T-cell (primary cell): ENCODE results near the gene MYO7A. TPM values are rescaled to one million over a fixed set of nuclear protein-coding genes. Genes with fewer than 3 reads are reported as not detected.

Source experiments
- ATAC-seq, 4 experiments: fragments of 200-7000 bp in 3 of 4; fragments of 150-1000 bp in 1 of 4; cut with Tn5 transposase; replicated peaks in 1 of 4; 1 replicate in 3 of 4; 2 replicates in 1 of 4; pipeline ENCODE4 v1.10.0; 2021; ENCODE audit warnings: moderate library complexity in 3 of 4, mild to moderate bottlenecking in 2 of 4, moderate number of reproducible peaks in 1 of 4
- CTCF ChIA-PET, 2 donors: fragments of 300-600 bp; sonication (Branson Sonifier 250); formaldehyde crosslinking; loops; one replicate each; lab custom pipeline; 2022; ENCODE audit warnings: antibody characterized with exemption in 2 of 2; lab: Charles Lee
- POLR2A ChIA-PET, 2 donors: fragments of 300-600 bp; sonication (Branson Sonifier 250); formaldehyde crosslinking; loops; one replicate each; lab custom pipeline; 2022; ENCODE audit warnings: antibody characterized with exemption in 2 of 2; lab: Charles Lee
- DNase-seq, 35 experiments: peaks; one replicate each; pipeline versions ENCODE4 v3.0.0 to v3.0.0-alpha.2; 2013 to 2023
- H3K27ac ChIP-seq: one replicate; pipeline ENCODE4 v1.5.1; 2013; ENCODE audit warnings: low read length
- H3K27me3 ChIP-seq, 2 experiments: replicated peaks in 1 of 2; 1 replicate in 1 of 2; 2 replicates in 1 of 2; pipeline versions ENCODE4 v1.6.1 to v1.7.0; 2013; ENCODE audit warnings: low read length in 1 of 2, mixed read lengths in 1 of 2; ENCODE audit not compliant: control insufficient read depth in 2 of 2, insufficient read depth in 2 of 2; ENCODE audit errors: extremely low read depth in 1 of 2
- H3K36me3 ChIP-seq, 2 donors: 1 replicate in 1 of 2; 2 replicates in 1 of 2; pipeline versions ENCODE4 v1.6.1 to v1.7.0; 2013; ENCODE audit warnings: low read length in 1 of 2; ENCODE audit not compliant: control insufficient read depth in 2 of 2, insufficient read depth in 1 of 2; ENCODE audit errors: extremely low read depth in 1 of 2
- H3K4me1 ChIP-seq, 2 experiments: 1 replicate in 1 of 2; 2 replicates in 1 of 2; pipeline versions ENCODE4 v1.6.1 to v1.7.0; 2013; ENCODE audit warnings: low read length in 2 of 2, mixed read lengths in 1 of 2; ENCODE audit not compliant: insufficient read depth in 2 of 2, control insufficient read depth in 1 of 2; ENCODE audit errors: extremely low read depth in 1 of 2
- H3K4me3 ChIP-seq, 2 donors: 1 replicate in 1 of 2; 2 replicates in 1 of 2; pipeline versions ENCODE4 v1.5.1 to v1.7.0; 2013; ENCODE audit warnings: mild to moderate bottlenecking in 2 of 2, low read length in 1 of 2, moderate library complexity in 1 of 2; ENCODE audit not compliant: control insufficient read depth in 1 of 2; ENCODE audit errors: extremely low read depth in 1 of 2
- H3K9me3 ChIP-seq: 2 replicates; pipeline ENCODE4 v1.7.0; 2013
- H3K27ac Mint-ChIP-seq, 2 donors: one replicate each; pipeline ENCODE4 v1.8.0; 2020 to 2021; ENCODE audit warnings: mild to moderate bottlenecking in 2 of 2, mixed read lengths in 2 of 2
- H3K27me3 Mint-ChIP-seq, 2 donors: one replicate each; pipeline ENCODE4 v1.8.0; 2021 to 2022; ENCODE audit warnings: mixed read lengths in 2 of 2
- H3K36me3 Mint-ChIP-seq: one replicate; pipeline ENCODE4 v1.8.0; 2021; ENCODE audit warnings: mixed read lengths
- H3K4me1 Mint-ChIP-seq, 3 donors: one replicate each; pipeline ENCODE4 v1.8.0; 2020 to 2022; ENCODE audit warnings: mixed read lengths in 3 of 3, mild to moderate bottlenecking in 1 of 3
- H3K4me3 Mint-ChIP-seq, 3 donors: one replicate each; pipeline ENCODE4 v1.8.0; 2020 to 2022; ENCODE audit warnings: mild to moderate bottlenecking in 3 of 3, mixed read lengths in 3 of 3, moderate library complexity in 3 of 3
- H3K9me3 Mint-ChIP-seq, 3 donors: one replicate each; pipeline ENCODE4 v1.8.0; 2020 to 2022; ENCODE audit warnings: mixed read lengths in 3 of 3
- WGBS: methylation state at CpG from one replicate; pipeline ENCODE4 v1.1.5; 2013; ENCODE audit warnings: missing lambda C conversion rate; ENCODE audit not compliant: insufficient coverage; 5-methylcytosine and 5-hydroxymethylcytosine counted together
- total RNA-seq, 35 experiments: library from RNA in 6 of 35; stranded (reverse) in 6 of 35; fragments of 120-200 nt in 1 of 35; gene quantifications; one replicate each; pipeline versions ENCODE4 v1.2.1 to v1.2.4 and lab custom pipeline; 2013 to 2026

Gene MYO7A
- total RNA-seq, 5 donors from 2014 or later (not counting 1 experiment from before 2014, with no cell fraction given): 0.15 to 1.7 (median 0.44) TPM

DNA sequence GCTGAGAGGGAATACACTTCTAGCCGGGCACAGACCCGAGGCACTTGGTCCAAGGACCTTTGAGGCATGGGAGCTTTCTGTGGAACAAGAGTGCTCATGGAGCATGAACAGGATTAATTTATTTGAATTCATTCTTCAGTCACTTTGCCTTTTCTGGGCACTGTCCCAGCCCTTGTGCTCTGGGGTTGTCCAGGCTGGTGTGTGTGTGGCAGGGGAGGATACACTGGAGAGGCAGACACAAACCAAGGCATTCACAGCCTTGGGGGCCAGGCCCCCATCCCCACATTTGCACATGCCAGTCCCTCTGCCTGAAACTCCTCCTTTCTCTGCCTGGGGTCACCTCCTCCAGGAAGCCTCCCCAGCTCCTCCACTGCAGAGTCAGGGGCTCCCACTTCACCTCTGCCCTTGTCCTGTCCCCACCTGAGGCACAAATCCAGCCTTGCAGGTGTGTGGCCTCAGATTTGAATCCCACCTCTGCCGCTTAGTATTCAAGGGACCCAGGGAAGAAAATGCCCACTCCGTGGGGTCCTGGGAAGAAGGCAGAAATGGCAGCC lies 55.5 kb downstream of the MYO7A start:
- no peaks in the 10 kb centered on the region for H3K4me1 Mint-ChIP-seq
- H3K27ac Mint-ChIP-seq: no peak overlapping the region
- no peaks in the 10 kb centered on the region for H3K9me3 ChIP-seq
- 100% methylated on average over 1 of the region's 4 CpGs for WGBS
- H3K36me3 ChIP-seq: no peaks in the 10 kb centered on the region
- no peak overlapping the region for H3K27ac ChIP-seq
- peaks cover 0 to 2% of the 10 kb centered on the region in 2 experiments for H3K4me1 ChIP-seq
- H3K4me3 ChIP-seq: no peak overlapping the region
- DNase-seq (no peak), ATAC-seq (no peak)
- no peak overlapping the region for H3K4me3 Mint-ChIP-seq
- POLR2A ChIA-PET: interaction anchor here in 1 of 2 donors (0.6 kb wide), 1 partner anchor 151 kb away, joined by 3 read pairs; no protein-coding TSS in a partner anchor
- H3K9me3 Mint-ChIP-seq: no peaks in the 10 kb centered on the region
- peaks cover 0 to 12% of the 10 kb centered on the region in 2 experiments for H3K27me3 ChIP-seq
- CTCF ChIA-PET: no interaction called here
- H3K36me3 Mint-ChIP-seq: no peaks in the 10 kb centered on the region
- H3K27me3 Mint-ChIP-seq: no peaks in the 10 kb centered on the region

- ChIA-PET CTCF (no interaction called here), POLR2A (interaction anchor here in 1 of 2 donors (0.6 kb wide), 1 partner anchor 152 kb away, joined by 3 read pairs; no protein-coding TSS in a partner anchor)
- no peak overlapping the region for H3K27ac Mint-ChIP-seq
These were observed 56.3 kb downstream of the MYO7A start for GRCh38 chr11:77184136-77184860.

GRCh38 chr11:77186302-77186701 lies 58.3 kb downstream of the MYO7A start:
- Histone ChIP-seq H3K4me1 (peaks cover 0 to 2% of the 10 kb centered on the region in 2 experiments), H3K36me3 (no peaks in the 10 kb centered on the region), H3K27me3 (peaks cover 0 to 8% of the 10 kb centered on the region in 2 experiments), H3K27ac (no peak overlapping the region), H3K9me3 (no peaks in the 10 kb centered on the region), H3K4me3 (no peak overlapping the region)
- H3K4me1 Mint-ChIP-seq: no peaks in the 10 kb centered on the region
- H3K27ac Mint-ChIP-seq: no peak overlapping the region
- no peaks in the 10 kb centered on the region for H3K36me3 Mint-ChIP-seq
- ChIA-PET CTCF (interaction anchor here in 1 of 2 donors (0.6 to 1.1 kb wide), 2 partner anchors 59 to 358 kb away, joined by 4 read pairs; no protein-coding TSS in a partner anchor), POLR2A (no interaction called here)
- no peak overlapping the region for H3K4me3 Mint-ChIP-seq
- H3K9me3 Mint-ChIP-seq: no peaks in the 10 kb centered on the region
- no peak for ATAC-seq
- no peaks in the 10 kb centered on the region for H3K27me3 Mint-ChIP-seq
- no peak for DNase-seq
- WGBS: no CpG with 5 or more reads among the region's 1 CpG

More at GRCh38 chr11:77184136-77184860, 56.3 kb downstream of the MYO7A start:
- 90% methylated on average over 12 of the region's 15 CpGs for WGBS
- peaks cover 0 to 2% of the 10 kb centered on the region in 2 experiments for H3K4me1 ChIP-seq
- DNase-seq (no peak), ATAC-seq (no peak)
- H3K9me3 Mint-ChIP-seq: no peaks in the 10 kb centered on the region
- no peak overlapping the region for H3K4me3 Mint-ChIP-seq
- no peaks in the 10 kb centered on the region for H3K9me3 ChIP-seq
- no peaks in the 10 kb centered on the region for H3K36me3 Mint-ChIP-seq
- no peaks in the 10 kb centered on the region for H3K27me3 Mint-ChIP-seq
- H3K4me1 Mint-ChIP-seq: no peaks in the 10 kb centered on the region
- peaks cover 0 to 15% of the 10 kb centered on the region in 2 experiments for H3K27me3 ChIP-seq
- no peak overlapping the region for H3K4me3 ChIP-seq
- no peak overlapping the region for H3K27ac ChIP-seq
- H3K36me3 ChIP-seq: no peaks in the 10 kb centered on the region

DNA sequence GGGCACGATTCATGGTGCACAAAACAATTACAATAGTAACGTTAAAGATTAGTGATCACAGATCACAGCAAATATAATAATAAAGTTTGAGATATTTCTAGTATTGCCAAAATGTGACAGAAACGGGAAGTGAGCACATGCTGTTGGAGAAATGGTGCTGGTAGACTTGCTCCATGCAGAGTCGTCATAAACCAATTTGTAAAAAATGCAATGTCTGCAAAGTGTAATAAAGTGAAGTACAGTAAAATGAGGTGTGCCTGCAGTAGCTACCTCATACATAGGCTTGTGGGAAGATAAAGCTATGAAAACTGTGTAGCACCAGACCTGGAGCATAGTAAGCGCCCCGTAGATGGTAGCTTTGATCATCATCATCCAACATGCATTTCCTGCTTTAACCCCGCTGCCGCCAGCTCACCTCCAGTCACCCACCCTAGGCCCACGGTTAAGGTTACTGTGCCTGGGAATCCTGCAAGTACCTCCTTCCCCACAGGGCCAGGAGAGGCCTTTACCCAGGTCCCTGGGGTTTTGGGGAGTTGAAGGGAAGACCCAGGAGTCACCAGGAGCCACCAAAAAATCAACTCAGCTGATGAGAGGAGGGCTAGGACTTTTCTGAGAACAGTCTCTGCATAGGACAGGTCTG lies 59.2 kb downstream of the MYO7A start:
- Histone ChIP-seq H3K4me1 (peaks cover 0 to 2% of the 10 kb centered on the region in 2 experiments), H3K36me3 (no peaks in the 10 kb centered on the region), H3K4me3 (no peak overlapping the region), H3K9me3 (no peaks in the 10 kb centered on the region), H3K27me3 (peaks cover 0 to 6% of the 10 kb centered on the region in 2 experiments), H3K27ac (no peak overlapping the region)
- 82% methylated on average over 2 of the region's 9 CpGs for WGBS
- Mint-ChIP-seq H3K27ac (no peak overlapping the region), H3K27me3 (no peaks in the 10 kb centered on the region), H3K4me3 (no peak overlapping the region), H3K4me1 (no peaks in the 10 kb centered on the region), H3K9me3 (no peaks in the 10 kb centered on the region), H3K36me3 (no peaks in the 10 kb centered on the region)
- ChIA-PET POLR2A (no interaction called here), CTCF (interaction anchor here (0.5 to 1.2 kb wide), 7 partner anchors 10 to 436 kb away, joined by 3 to 8 read pairs (median 4); partner anchors contain the start of gene MYO7A (in 1 of the 2))
- DNase-seq (no peak), ATAC-seq (no peak)

GRCh38 chr11:77187776-77188632 lies 60.0 kb downstream of the MYO7A start:
- Histone ChIP-seq H3K27ac (no peak overlapping the region), H3K9me3 (no peaks in the 10 kb centered on the region), H3K4me3 (no peak overlapping the region), H3K4me1 (peaks cover 0 to 2% of the 10 kb centered on the region in 2 experiments), H3K36me3 (no peaks in the 10 kb centered on the region), H3K27me3 (peaks cover 0 to 3% of the 10 kb centered on the region in 2 experiments)
- peak in 33 of 35 experiments; percentile 21 to 80 (median 53) for DNase-seq
- no peak overlapping the region for H3K4me3 Mint-ChIP-seq
- no peaks in the 10 kb centered on the region for H3K9me3 Mint-ChIP-seq
- no peak overlapping the region for H3K27ac Mint-ChIP-seq
- ChIA-PET CTCF (interaction anchor here (0.9 to 1.2 kb wide), 2 partner anchors 61 kb away, joined by 4 to 8 read pairs; partner anchors contain the start of gene MYO7A (in 1 of the 2)), POLR2A (no interaction called here)
- H3K36me3 Mint-ChIP-seq: no peaks in the 10 kb centered on the region
- WGBS: 88% methylated on average over 2 of the region's 7 CpGs
- no peaks in the 10 kb centered on the region for H3K4me1 Mint-ChIP-seq
- no peaks in the 10 kb centered on the region for H3K27me3 Mint-ChIP-seq
- ATAC-seq: peak; percentile 54 to 66 (median 63)
